Anterior cingulate cortex (tissue), 58 donors: ENCODE data around the gene PWWP2B.

Experiments used
- DNase-seq, 58 donors: peaks; one replicate each; lab custom pipeline; 2025; lab: John Stamatoyannopoulos, UW

PWWP2B gene

GRCh38 chr10:132441818-132442524, 45.0 kb downstream of the PWWP2B start:
- DNase-seq = no peak

- no peak for DNase-seq
Observed at GRCh38 chr10:132442636-132443035, 45.6 kb downstream of the PWWP2B start.

GRCh38 chr10:132443605-132443982, 46.6 kb downstream of the PWWP2B start:
- no peak for DNase-seq

- no peak for DNase-seq
Observed at GRCh38 chr10:132443983-132444876, 47.2 kb downstream of the PWWP2B start.

GRCh38 chr10:132444877-132445351, 47.9 kb downstream of the PWWP2B start:
- no peak for DNase-seq

- DNase-seq = no peak
Observed at GRCh38 chr10:132445516-132446194, 48.7 kb downstream of the PWWP2B start.

- no peak for DNase-seq
Observed at GRCh38 chr10:132446195-132446581, 49.2 kb downstream of the PWWP2B start.

GRCh38 chr10:132446661-132447445, 49.9 kb downstream of the PWWP2B start:
- no peak for DNase-seq

- no peak for DNase-seq
Observed at GRCh38 chr10:132447446-132448247, 50.6 kb downstream of the PWWP2B start.

- no peak for DNase-seq
Observed at GRCh38 chr10:132448248-132448731, 51.3 kb downstream of the PWWP2B start.

GRCh38 chr10:132449051-132449810, 52.2 kb downstream of the PWWP2B start:
- no peak for DNase-seq

GRCh38 chr10:132449811-132450181, 52.8 kb downstream of the PWWP2B start:
- no peak for DNase-seq

GRCh38 chr10:132450466-132450824, 53.4 kb downstream of the PWWP2B start:
- no peak for DNase-seq

- no peak for DNase-seq
Observed at GRCh38 chr10:132450825-132451505, 54.0 kb downstream of the PWWP2B start.

- no peak for DNase-seq
Observed at GRCh38 chr10:132451506-132452215, 54.7 kb downstream of the PWWP2B start.

- peak in 12 of 58 donors; percentile 21 to 58 (median 34) for DNase-seq
Observed at GRCh38 chr10:132452216-132452650, 55.2 kb downstream of the PWWP2B start.
